SK-N-DZ (cell line): ENCODE data around the gene PTEN.
"Not testable (repeated sequence)": the region's sequence is repeated elsewhere in the genome, so short reads cannot be mapped to it uniquely, and the experiment has no call there.

Experiments
- DNase-seq: peaks from one replicate; pipeline ENCODE4 v3.0.0-alpha.2; 2015; ENCODE audit warnings: low spot score

The PTEN gene

DNA sequence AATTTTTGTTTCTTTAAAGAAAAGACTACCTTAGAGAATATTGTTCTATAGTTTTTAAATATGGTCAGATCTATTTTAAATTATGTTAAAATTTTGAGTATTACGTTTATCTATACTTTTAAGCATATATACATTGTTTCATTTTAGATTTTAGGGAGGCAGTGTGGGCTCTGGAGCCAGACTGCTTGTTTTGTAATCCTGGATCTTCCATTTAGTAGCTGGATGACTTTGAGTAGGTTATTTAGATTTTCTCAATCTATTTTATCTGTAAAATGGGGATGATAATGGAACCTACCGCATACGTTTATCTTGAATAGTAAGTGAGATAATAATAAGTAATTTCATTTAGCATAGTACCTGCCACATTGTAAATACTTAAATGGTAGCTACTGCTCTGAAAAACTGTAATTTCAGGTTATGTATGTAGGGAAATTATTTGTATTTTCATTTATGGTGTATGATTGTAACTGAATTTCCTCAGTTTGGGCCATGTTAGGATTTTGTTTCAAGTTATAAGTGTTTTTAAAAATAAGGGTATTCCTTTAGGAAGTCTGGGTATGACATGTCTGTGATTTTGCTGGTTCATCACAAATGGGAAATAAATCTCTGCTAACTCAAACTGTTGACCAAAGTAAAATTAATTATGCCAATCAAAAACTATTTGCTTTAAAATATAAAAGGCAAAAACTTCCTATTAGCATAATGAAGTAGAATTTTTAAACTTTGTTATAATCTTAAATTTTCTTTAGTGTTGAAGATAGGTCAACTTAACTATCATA, 6.5 kb downstream of the PTEN start:
- DNase-seq = no peak

DNA sequence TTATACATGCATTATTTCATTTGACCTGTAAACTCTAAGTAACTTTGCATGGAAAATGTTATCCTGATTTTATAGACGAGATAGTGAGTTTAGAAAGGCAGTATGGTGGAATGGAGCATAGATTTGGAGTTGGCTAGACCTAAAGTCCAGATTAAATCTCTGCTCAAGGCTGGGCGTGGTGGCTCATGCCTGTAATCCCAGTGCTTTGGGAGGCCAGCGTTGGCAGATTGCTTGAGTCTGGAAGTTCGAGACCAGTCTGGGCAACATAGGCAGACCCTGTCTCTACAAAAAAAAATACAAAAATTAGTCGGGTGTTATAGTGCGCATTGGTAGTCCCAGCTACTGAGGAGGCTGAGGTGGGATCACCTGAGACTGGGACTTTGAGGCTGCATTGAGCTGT, 9.4 kb downstream of the PTEN start:
- DNase-seq = no peak

DNA sequence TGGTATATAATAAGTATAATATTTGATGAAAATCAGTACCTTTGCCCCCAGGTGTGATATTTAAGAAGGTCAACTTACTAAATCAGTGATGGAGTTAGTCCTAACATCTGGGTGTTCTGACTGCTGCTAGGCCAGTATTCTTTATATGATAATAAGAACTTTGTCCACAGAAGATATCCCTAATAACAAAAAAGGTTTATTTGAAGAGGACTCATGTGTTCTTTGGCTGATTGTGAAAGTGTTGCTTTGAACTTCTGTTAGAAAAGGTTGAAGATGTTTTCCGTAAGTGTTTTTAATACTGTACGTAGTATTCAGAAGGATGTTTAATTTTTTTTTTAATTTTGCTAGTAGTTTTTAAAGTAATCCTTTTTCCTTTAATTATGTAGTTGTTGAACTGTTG, 10.2 kb downstream of the PTEN start:
- no peak for DNase-seq

DNA sequence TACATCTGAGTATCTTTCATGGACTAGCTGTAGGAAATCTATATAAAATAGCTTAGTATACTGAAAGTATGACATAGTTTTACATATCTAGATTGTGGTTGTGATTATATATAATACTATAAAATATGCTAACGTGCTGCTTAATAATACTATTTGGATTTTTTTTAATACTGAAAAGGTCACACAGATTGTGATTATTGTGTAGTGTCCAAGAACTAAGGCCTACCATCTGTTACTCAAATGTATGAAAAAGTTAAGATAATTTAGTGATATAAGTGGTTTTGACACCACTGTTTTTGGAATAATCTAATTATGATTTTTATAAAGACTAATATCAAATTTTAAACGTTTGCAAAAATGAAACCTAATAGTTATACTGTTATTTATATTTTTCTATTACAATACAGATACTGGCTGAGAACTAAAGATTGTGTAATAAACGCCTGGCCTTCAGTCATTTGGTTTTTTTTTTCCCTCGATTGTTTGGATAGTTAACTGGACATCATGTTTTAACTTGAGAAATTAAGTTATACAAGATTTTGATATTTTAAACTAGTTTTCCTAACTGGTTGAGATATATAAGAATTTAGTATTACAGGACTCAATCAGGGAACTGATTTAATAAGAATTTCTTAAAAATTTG, 12.6 kb downstream of the PTEN start:
- no peak for DNase-seq

DNA sequence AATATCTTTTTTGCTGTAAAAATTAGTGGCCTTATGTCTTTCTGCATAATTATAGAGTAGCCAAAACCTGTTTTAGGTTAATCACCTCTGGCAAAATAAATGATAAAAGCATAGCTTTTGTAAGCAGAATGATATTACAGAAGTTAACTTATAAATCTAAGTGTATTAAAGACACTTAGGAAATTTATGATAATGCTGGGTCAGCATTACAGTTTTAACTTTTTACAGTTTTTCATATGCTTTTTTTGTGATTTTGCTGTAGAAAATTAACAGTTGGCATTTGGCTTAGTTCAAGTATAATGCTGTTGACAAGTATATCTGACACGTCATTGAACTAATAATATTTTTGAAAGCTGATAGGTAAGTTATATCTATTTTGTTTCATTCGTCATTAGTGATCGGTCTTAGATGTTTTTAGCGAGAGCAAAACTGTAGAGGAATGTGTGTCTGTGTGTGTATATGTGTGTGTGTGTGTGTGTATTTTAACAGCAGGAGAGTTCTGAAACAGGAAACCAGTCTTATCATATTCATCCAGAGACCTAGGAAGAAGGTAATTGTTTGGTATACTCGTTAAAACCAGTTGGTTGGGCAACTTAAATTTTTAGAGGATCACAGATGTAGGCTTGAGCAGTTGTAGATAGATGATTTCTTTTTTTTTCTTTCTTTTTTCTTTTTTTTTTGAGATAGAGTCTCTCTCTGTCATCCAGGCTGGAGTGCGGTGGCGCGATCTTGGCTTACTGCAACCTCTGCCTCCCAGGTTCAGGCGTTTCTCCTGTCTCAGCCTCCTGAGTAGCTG, 15.4 kb downstream of the PTEN start:
- DNase-seq = no peak

DNA sequence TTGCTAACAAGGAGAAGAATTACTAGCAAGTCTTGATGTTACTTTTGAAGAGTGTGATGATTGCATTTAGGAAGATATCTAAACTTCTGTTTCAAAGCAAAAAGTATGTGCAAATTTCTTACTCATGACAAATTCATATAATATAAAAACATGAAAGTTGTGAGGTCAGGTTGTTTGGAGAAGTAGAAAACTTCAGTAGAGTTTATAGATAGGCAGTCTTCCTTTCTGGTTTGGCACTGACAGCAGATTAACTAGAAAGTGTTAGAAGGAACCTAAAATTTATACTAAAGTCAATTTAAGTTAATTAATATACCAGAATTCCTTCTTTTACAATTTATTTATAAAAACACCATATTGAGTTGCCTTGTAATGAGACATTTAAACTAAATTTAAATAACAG, 16.9 kb downstream of the PTEN start:
- DNase-seq = no peak

DNA sequence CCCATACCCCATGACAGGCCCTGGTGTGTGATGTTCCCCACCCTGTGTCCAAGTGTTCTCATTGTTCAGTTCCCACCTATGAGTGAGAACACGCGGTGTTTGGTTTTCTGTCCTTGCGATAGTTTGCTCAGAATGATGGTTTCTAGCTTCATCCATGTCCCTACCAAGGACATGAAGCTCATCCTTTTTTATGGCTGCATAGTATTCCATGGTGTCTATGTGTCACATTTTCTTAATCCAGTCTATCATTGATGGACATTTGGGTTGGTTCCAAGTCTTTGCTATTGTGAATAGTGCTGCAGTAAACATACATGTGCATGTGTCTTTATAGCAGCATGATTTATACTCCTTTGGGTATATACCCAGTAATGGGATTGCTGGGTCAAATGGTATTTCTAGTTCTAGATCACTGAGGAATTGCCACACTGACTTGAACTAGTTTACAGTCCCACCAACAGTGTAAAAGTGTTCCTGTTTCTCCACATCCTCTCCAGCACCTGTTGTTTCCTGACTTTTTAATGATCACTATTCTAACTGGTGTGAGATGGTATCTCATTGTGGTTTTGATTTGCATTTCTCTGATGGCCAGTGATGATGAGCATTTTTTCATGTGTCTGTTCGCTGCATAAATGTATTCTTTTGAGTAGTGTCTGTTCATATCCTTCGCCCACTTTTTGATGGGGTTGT, 18.1 kb downstream of the PTEN start:
- DNase-seq = not testable (repeated sequence)

DNA sequence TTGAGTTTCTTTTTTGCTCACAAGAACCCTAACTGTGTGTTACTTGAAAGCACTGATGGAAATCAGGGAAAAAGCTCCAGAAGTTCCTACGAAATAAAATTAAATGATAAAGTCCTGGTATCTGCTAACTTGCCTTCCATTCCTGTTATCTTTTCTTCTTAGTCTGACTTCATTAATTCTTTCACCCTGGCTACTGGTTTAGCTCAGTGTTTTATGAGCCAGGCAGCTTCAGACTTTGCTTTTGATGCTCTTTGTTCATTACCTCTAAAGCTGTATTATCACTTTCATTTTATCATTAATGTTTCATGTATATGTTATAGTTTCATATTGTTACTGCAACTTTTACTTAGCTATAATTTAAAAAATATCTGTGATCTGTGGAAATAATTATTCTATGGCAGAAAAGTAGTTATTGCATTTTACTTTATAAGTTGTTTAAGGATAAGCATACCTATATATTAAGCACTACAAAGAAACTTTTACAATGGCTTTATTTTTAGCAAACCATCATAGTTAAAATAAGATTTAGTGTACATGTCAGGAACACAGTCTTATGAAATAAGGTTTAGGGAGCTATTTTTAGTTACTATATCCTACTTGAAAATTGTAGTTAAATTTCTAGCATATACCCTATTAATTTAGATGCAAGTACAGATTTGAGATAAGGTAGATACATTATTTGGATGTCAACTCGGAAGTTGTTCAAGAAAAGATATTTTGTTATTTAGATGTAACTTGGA, 19.3 kb downstream of the PTEN start:
- DNase-seq = no peak

DNA sequence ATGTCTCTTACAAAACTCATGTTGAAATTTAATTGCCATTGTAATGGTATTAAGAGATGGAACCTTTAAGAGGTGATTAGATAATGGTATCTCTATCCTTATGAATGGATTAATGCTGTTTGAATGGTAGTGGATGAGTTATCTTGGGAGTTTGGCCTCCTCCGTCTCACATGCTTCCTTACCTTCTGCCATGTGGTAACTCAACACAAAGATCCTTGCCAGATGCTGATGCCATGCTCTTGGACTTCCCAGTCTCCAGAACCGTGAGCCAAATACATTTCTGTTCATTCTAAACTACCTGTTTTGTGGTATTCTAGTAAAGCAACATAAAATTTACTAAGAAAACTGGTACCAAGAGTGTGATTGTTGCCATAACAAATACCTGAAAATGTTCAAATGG, 23.2 kb downstream of the PTEN start:
- DNase-seq = no peak

DNA sequence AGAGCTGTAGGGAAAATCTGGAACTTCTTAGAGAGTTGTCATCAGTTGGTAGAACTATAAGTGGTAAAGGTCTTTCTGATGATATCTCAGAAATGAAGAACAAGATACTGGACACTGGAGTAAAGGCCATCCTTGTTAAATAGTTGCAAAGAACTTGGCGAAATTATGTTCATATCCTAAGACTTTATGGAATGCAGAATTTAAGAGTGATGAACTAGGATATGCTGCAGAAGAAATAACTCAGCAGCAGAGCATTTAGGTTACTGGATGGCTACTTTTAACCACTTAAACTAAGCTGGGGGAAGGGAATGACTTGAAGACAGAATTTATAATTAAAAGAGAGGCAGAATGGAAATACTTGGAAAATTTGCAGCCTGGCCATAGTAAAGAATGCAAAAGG, 23.7 kb downstream of the PTEN start:
- DNase-seq = no peak

DNA sequence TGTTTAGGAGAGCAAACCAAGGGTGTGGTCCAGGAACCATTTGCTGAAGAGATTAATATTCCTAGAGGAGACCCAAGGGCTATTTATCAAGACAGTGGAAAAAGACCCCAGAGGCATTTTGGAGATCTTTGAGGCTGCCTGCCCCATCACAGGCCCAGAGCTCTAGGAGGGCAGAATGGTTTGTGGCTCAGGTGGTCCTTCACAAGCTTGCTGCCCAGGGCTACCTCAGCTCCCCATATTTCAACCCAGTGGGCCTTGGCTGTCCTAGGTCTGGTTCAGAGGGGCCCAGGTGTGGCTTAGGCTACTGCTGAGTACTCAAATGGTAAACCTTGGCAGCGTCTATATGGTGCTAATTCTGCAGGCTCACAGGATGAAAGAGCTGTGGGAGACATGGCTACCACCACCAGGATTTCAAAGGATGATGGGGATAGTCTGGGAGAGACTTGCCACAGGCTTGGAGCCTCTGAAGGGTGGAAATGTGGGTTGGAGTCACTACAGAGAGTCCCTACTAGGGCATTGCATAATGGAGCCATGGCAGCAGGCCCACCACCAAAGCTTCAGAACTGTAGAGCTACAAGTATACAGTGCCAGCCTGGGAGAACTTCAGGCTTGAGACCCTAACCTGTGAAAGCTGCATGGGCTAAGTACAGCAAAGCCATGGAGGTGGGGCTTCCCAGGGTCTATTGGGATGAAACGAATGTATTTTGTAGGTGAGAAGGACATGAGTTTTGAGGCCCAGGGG, 24.3 kb downstream of the PTEN start:
- no peak for DNase-seq

DNA sequence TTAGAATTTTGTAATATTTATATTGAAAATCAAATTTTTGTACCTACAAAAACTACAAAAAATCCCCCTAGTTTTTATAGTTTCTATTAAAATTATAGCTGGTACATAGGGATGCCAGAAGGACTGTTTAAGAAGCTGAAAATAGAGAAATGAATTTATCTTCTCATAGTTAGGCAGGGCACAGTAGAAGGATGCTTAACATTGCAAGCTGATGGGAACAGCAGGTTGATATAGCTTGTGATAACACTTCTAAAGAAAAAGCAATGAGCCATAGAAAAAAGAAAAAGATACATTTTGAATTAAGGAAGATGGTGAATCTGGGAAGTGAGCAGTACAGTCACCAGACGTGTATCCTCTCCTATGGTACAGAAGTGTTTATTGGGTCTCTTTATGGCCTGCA, 32.0 kb downstream of the PTEN start:
- DNase-seq = no peak

DNA sequence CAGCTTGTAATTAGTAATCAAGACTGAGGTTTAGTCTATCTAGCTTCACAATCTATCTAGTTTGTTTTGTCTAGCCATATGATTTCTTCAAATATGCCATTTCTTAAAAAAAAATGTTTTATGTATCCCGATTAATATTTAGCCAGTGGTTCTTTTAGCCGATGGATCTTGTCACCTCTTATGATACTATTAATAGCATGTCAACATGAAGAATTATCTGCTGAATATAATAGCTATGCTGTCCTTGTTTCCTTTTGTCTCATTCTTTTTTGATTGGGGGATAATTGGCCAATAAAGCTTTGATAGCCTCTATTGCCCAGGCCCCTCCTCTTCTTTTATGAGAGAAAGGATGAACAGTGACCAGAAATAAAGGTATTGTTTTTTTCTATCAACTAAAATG, 32.8 kb downstream of the PTEN start:
- no peak for DNase-seq

DNA sequence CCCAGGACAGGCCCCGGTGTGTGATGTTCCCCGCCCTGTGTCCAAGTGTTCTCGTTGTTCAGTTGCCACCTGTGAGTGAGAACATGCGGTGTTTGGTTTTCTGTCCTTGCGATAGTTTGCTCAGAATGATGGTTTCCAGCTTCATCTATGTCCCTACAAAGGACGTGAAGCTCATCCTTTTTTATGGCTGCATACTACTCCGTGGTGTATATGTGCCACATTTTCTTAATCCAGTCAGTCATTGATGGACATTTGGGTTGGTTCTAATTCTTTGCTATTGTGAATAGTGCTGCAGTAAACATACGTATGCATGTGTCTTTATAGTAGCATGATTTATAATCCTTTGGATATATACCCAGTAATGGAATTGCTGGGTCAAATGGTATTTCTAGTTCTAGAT, 34.5 kb downstream of the PTEN start:
- not testable (repeated sequence) for DNase-seq

DNA sequence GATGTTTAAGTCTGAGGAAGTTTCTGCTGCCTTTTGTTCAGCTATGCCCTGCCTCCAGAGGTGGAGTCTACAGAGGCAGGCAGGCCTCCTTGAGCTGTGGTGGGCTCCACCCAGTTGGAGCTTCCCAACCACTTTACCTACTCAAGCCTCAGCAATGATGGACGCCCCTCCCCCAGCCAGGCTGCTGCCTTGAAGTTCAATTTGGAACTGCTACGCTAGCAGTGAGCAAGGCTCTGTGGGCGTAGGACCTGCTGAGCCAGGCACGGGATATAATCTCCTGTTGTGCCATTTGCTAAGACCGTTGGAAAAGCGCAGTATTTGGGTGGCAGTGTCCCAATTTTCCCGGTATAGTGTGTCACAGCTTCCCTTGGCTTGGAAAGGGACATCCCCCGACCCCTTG, 40.0 kb downstream of the PTEN start:
- DNase-seq = not testable (repeated sequence)

DNA sequence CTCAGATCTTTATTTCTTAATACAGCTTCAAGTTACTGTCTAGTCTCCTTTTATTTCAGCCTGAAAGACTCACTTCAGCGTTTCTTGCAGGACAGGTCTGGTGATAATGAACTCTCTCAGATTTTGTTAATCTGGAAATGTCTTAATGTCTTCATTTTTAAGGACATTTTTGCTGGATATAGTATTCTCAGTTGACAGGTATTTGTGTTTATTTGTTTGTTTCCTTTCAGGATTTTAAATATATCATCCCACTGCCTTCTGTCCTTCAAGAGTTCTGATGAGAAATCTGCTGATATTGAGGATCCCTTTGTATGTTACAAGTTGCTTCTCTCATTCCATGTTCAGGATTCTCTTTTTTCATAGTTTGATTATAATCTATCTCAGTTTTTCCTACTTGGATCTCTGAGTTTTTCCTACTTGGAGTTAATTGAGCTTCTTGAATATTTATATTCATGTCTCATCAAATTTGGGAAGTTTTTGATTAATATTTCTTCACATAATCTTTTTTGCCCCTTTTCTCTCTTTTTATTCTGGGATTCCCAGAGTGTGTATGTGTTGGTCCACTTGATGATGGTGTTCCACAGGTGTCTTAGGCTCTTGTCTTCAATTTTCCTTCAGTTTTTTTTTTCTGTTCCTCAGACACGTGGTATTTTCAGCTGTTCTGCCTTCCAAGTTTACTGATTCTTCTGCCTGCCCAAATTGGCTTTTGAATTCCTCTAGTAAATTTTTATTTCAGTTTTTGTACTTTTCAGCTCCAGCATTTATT, 49.9 kb downstream of the PTEN start:
- no peak for DNase-seq

DNA sequence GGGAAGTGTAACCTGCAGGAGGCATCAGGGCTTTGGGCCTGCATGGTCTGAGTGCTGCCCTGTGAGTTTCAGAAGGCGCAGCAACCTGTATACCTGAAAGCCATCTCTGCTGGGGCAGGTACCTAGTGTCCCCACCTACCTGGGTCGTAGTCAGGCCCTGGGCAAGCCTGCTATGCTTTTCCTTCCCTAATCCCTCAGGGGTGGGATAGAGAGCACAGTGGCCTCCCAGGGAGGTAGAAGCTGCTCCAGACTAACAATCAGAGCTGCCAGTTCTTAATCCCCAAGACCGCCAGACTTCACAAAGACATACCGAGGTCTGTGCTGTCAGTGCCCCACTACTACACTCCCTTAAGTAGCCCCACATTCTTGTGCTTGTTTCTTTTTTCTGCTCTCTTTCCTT, 52.0 kb downstream of the PTEN start:
- no peak for DNase-seq

DNA sequence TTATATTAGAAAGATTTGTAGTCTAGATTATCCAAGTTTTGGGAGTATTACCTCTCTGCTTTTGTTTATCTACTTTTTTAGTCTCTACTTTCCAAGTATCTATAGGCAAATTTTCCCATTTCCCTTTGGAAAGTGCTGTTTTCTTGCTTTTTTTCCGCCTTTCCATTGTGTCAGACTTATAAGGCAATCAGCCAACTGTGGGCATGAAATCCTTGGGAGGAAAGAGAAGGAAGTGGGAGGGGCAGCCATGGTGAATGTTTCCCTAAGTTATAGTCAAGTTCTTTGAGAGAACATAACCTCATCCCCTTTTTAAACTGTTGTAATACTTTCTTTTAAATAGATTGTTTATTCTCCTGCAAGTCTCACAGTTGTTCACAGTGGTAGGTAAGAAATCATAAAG, 52.6 kb downstream of the PTEN start:
- no peak for DNase-seq

DNA sequence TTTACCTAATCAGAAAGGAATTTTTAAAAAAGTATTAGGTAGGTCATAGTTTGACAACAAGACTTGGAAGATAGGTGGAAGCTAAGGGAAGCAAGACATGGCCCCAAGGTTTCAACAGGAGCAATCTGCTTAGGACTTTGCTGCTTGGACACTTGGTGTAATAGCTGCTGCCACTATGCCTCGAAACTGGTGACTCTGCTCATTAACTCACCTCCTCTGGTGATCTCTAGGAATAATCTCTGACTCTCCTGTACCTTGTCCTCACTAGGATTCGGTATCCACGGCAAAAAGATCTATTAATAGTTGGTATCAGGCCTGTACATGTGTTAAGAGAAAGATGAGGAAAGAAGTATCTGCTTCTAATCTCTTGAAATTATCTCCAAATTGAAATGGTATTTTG, 53.1 kb downstream of the PTEN start:
- DNase-seq = no peak
